Stimulated activated CD4-positive, alpha-beta T cell treated with anti-CD3 and anti-CD28 coated beads, Interleukin-1b, Interleukin-23, amount 100 ng/mL, for 48 hours (primary cell): ENCODE results near the gene STEAP4.
"Not testable (repeated sequence)": the region's sequence is repeated elsewhere in the genome, so short reads cannot be mapped to it uniquely, and the experiment has no call there.

ENCODE experiments used
- DNase-seq: peaks from one replicate; pipeline ENCODE4 v3.0.0-alpha.2; 2020

The STEAP4 gene

GRCh38 chr7:88312061-88312663, 5.5 kb upstream of the STEAP4 start:
- no peak for DNase-seq

DNA sequence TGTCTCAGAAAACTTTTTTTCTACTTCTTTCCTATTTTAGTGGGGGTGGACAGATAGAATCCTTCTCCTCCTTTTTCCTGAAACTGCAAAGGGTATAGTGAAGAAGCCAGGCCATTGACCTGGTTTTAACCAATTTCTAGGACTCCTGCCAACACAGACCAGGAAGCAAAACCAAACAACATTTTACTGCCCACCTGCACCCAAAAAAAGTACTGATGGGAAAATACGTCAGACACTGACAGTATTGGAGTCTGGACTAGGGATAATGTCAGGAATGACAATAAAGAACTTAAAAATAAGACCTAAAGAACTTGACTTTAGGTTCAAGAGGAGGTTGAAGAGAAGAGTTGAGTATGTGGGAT, 5.0 kb upstream of the STEAP4 start:
- DNase-seq, result no peak

GRCh38 chr7:88310956-88311674, 4.4 kb upstream of the STEAP4 start:
- no peak for DNase-seq

- no peak for DNase-seq
Measured at GRCh38 chr7:88309819-88310218, 3.1 kb upstream of the STEAP4 start.

DNA sequence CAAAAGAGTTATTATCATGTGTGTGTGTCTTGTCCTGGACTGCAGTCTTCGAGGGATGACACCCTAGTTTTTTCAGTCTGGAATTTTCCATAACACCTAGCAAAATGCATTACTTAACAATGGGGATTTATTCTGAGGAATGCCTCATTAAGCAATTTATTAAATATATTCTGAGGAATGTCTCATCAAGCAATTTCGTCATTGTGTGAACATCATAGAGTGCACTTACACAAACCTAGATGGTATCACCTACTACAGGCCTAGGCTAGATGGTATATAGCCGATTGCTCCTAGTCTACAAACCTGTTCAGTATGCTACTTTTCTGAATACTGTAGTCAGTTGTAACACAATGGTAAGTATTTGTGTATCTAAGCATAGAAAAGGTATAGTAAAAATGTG, 1.1 kb upstream of the STEAP4 start:
- no peak for DNase-seq

GRCh38 chr7:88307412-88307811, 718 bp upstream of the STEAP4 start:
- no peak for DNase-seq

GRCh38 chr7:88305044-88305443, 1.6 kb downstream of the STEAP4 start:
- no peak for DNase-seq

- DNase-seq, result no peak
Measured at GRCh38 chr7:88302486-88302885, 4.2 kb downstream of the STEAP4 start.

- DNase-seq, result no peak
Measured at GRCh38 chr7:88301924-88302323, 4.8 kb downstream of the STEAP4 start.

GRCh38 chr7:88300401-88300945, 6.2 kb downstream of the STEAP4 start:
- no peak for DNase-seq

- DNase-seq, result no peak
Measured at GRCh38 chr7:88299126-88299525, 7.6 kb downstream of the STEAP4 start.

GRCh38 chr7:88293866-88294265, 12.8 kb downstream of the STEAP4 start:
- DNase-seq, result no peak

GRCh38 chr7:88291398-88292173, 15.1 kb downstream of the STEAP4 start:
- no peak for DNase-seq

- no peak for DNase-seq
Measured at GRCh38 chr7:88290491-88290890, 16.2 kb downstream of the STEAP4 start.

DNA sequence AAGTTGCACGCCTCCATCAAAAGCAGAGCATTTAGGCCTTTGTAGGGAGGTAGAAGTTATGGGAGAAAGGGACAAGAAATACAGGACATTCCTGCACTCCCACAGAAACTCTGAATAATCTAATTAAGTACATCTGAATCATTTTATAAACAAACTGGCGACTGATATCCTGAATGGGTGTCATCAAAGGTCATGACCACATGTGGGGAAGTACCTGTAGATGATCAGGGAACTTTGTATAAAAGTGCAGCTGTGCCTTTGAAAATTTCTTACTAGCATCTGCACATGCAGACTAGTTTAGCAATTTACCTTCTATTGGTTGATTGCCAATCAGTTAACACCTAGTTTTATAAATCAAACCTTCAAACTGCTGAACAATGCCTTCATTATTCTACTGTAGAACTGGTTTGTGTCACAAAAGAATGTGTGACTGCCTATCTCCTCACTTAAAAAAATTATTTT, 17.1 kb downstream of the STEAP4 start:
- no peak for DNase-seq

DNA sequence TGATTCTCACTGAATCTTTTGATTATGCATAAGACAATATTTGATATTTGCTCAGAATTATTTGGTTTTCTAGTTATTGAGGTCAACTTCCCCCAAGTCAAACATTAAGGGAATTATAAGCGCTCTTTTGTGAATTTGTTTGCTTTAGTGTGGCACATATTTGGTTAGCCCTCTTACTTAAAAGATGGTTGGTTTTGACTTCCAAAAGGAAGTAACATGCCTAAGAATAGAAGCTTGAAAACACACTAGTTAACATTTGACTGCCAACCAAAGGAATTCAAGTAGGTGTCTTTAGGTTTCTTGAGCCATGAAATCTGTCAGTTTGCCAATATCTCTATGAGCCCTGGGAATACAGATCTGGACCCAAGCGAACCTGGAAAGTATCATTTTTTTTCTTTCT, 24.9 kb downstream of the STEAP4 start:
- DNase-seq, result no peak

GRCh38 chr7:88280801-88281200, 25.9 kb downstream of the STEAP4 start:
- no peak for DNase-seq

GRCh38 chr7:88279323-88279722, 27.4 kb downstream of the STEAP4 start:
- no peak for DNase-seq

DNA sequence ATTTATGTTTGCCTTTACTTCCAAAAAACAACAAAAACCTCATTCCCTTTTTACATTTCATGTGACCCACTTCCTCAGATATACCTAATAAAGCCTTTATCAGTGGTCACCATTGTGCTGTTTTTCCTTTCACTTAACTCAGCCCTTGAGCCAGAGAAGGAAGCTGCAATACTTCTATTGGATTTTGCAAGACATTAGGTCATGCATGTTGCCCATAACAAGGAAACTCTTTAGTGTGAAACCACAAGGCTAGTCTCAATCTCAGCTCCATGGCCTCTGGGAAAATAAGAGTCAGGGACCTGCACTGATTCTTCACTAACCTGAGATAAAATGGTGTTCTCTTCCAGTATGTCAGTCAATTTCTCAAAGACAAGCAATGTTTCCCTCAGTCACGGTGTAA, 27.8 kb downstream of the STEAP4 start:
- no peak for DNase-seq

GRCh38 chr7:88276605-88277153, 30.0 kb downstream of the STEAP4 start:
- DNase-seq, result no peak

GRCh38 chr7:88274856-88275255, 31.8 kb downstream of the STEAP4 start:
- DNase-seq, result not testable (repeated sequence)

- no peak for DNase-seq
Measured at GRCh38 chr7:88269586-88269985, 37.1 kb downstream of the STEAP4 start.

DNA sequence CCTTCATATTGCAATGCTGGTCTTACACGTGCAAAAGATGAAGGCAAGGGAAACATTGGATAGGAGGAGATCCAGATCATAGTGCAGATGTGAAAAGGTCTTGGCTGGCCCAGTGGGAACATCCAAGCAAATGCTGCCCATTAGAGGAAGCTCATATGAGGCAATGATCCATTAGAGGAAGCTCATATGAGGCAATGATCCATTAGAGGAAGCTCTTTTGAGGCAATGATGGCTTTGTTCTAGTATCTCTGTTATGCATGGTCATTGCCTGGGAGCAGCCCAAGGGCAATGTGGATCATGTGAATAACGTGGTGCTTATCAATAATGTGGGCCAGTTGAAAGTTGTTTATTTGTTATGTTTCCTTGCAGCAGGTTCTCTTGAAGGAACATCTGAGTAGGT, 37.8 kb downstream of the STEAP4 start:
- DNase-seq, result no peak

DNA sequence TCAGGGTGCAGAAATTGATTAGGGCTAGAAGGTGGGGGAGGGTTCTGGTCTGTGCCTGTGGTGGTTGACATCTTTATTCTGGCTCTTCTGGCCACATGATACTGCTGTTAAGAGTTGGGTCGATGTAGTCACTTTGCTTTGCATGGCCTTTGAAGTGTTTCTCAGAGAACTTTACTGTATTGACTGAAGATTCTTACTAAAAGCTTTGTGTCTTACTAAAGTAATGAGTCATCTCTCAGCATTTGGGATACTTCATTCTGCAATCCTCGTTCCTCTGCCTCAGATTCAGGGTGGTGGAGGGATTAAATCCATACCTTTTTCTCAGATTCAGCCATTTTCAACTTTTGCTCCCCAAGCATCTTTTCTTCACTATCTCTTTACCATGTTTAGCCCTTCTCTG, 38.6 kb downstream of the STEAP4 start:
- DNase-seq, result no peak
